Transverse colon (tissue), 4 donors: ENCODE results near the gene SLC16A3. TPM values are rescaled to one million over a fixed set of nuclear protein-coding genes. Genes with fewer than 3 reads are reported as not detected.

Source experiments
- DNase-seq: peaks from one replicate; pipeline ENCODE4 v3.0.0-alpha.2; 2019
- H3K27ac ChIP-seq, 4 donors: fragments of 200-600 bp; sonication (generic); 2 replicates each; pipeline ENCODE4 v1.5.1; 2016 to 2018; ENCODE audit warnings: inconsistent platforms in 4 of 4
- H3K27me3 ChIP-seq: fragments of 200-600 bp; sonication (generic); 2 replicates; pipeline ENCODE4 v1.5.1; 2017; ENCODE audit warnings: inconsistent platforms
- H3K36me3 ChIP-seq, 4 donors: fragments of 200-600 bp; sonication (generic); 2 replicates each; pipeline ENCODE4 v1.5.1; 2017 to 2019; ENCODE audit warnings: inconsistent platforms in 4 of 4
- H3K4me1 ChIP-seq, 4 donors: fragments of 200-600 bp; sonication (generic); 2 replicates each; pipeline ENCODE4 v1.5.1; 2017 to 2020; ENCODE audit warnings: inconsistent platforms in 4 of 4
- H3K4me3 ChIP-seq, 4 donors: fragments of 200-600 bp; sonication (generic); 1 replicate in 1 of 4; 2 replicates in 3 of 4; pipeline versions ENCODE4 v1.5.1 to v1.6.1; 2017 to 2019; ENCODE audit warnings: inconsistent platforms in 4 of 4
- H3K9me3 ChIP-seq, 2 donors: fragments of 200-600 bp; sonication (generic); 2 replicates each; pipeline ENCODE4 v1.5.1; 2017 to 2019; ENCODE audit warnings: inconsistent platforms in 2 of 2
- CTCF ChIP-seq, 5 experiments: fragments of 200-600 bp in 3 of 5; fragments of 450-650 bp in 2 of 5; sonication (generic) in 3 of 5; IDR thresholded peaks; 1 replicate in 2 of 5; 2 replicates in 3 of 5; pipeline ENCODE4 v1.5.1; 2016 to 2017; ENCODE audit warnings: antibody characterized with exemption in 5 of 5, inconsistent platforms in 3 of 5, mild to moderate bottlenecking in 2 of 5, moderate library complexity in 1 of 5
- EP300 ChIP-seq: sonication (generic); formaldehyde crosslinking; IDR thresholded peaks from one replicate; pipeline ENCODE4 v1.6.1; 2017; ENCODE audit warnings: antibody characterized with exemption, low read depth
- POLR2A ChIP-seq: fragments of 450-650 bp; IDR thresholded peaks from one replicate; pipeline ENCODE4 v1.6.1; 2016; ENCODE audit warnings: antibody characterized with exemption, mild to moderate bottlenecking, moderate library complexity
- POLR2AphosphoS5 ChIP-seq, 3 donors: sonication (generic); formaldehyde crosslinking; IDR thresholded peaks; one replicate each; pipeline ENCODE4 v1.6.1; 2016; ENCODE audit warnings: antibody characterized with exemption in 3 of 3
- WGBS, 2 donors: methylation state at CpG; one replicate each; pipeline ENCODE4 v1.1.5; 2018; ENCODE audit warnings: low coverage in 1 of 2; 5-methylcytosine and 5-hydroxymethylcytosine counted together
- in situ Hi-C, 4 donors: fragments of 200-750 bp; cut with MboI; loops; one replicate each; pipeline versions ENCODE4 v1.15.0 to v1.15.1; 2017; ENCODE audit warnings: low sequenced_read_pairs in 3 of 4, low pct_ligation_motif_present in 1 of 4, low pct_unique_long_range_greater_than_20kb in 1 of 4
- intact Hi-C: fragments of 100-400 bp; cut with DNase I; formaldehyde crosslinking; loops from one replicate; pipeline ENCODE4 v1.15.1; 2023; ENCODE audit warnings: low total_unique reads
- total RNA-seq, 4 donors: library from RNA; depleted of rRNA; stranded (reverse); fragments of >200 nt; gene quantifications; one replicate each; pipeline ENCODE4 v1.1.0, GENCODE V29; 2016

Gene SLC16A3
- total RNA-seq, 4 donors from 2014 or later = 11.5 to 105 (median 48.9) TPM

GRCh38 chr17:82214012-82214628 is 14.7 kb upstream of the SLC16A3 start:
- no peak for DNase-seq
- Histone ChIP-seq H3K9me3 (no peaks in the 10 kb centered on the region), H3K4me1 (peaks cover 27 to 42% (median 34%) of the 10 kb centered on the region in 4 donors), H3K27me3 (no peaks in the 10 kb centered on the region), H3K27ac (no peak overlapping the region), H3K4me3 (no peak overlapping the region), H3K36me3 (no peaks in the 10 kb centered on the region)
- in situ Hi-C loops (no loop called here), intact Hi-C loops (no loop called here)
- WGBS, 2 donors = 88% methylated on average over 10 of the region's 11 CpGs; no CpG with 5 or more reads in 1 of the 2 donors
- TF ChIP-seq EP300 (no peak), CTCF (IDR thresholded peaks at IDR 0.05) (no peak), POLR2A (no peak), POLR2AphosphoS5 (IDR thresholded peaks at IDR 0.05) (no peak)

- 67 to 78% methylated on average over 2 to 22 of the region's 25 CpGs for WGBS, 2 donors
- TF ChIP-seq POLR2AphosphoS5 (IDR thresholded peaks at IDR 0.05) = no peak
- TF ChIP-seq EP300 = no peak
- no peak for TF ChIP-seq CTCF (IDR thresholded peaks at IDR 0.05)
- TF ChIP-seq POLR2A = no peak
- H3K27ac ChIP-seq = peak overlapping the region; percentile 73 to 80 (median 77)
- H3K9me3 ChIP-seq = no peaks in the 10 kb centered on the region
- in situ Hi-C loops = no loop called here
- H3K27me3 ChIP-seq = no peaks in the 10 kb centered on the region
- H3K36me3 ChIP-seq = no peaks in the 10 kb centered on the region
- no peak for DNase-seq
- H3K4me3 ChIP-seq = no peak overlapping the region
- peaks cover 27 to 42% (median 34%) of the 10 kb centered on the region in 4 donors for H3K4me1 ChIP-seq
- intact Hi-C loops = no loop called here
Measured at GRCh38 chr17:82215095-82215971, 13.5 kb upstream of the SLC16A3 start.

- DNase-seq = no peak
- H3K36me3 ChIP-seq = no peaks in the 10 kb centered on the region
- no peaks in the 10 kb centered on the region for H3K27me3 ChIP-seq
- intact Hi-C loops (no loop called here), in situ Hi-C loops (no loop called here)
- H3K4me3 ChIP-seq = no peak overlapping the region
- 90% methylated on average over 12 of the region's 12 CpGs; no CpG with 5 or more reads in 1 of the 2 donors for WGBS, 2 donors
- TF ChIP-seq EP300 (no peak), CTCF (IDR thresholded peaks at IDR 0.05) (no peak), POLR2A (no peak), POLR2AphosphoS5 (IDR thresholded peaks at IDR 0.05) (no peak)
- H3K27ac ChIP-seq = peak overlapping the region; percentile 73 to 80 (median 77)
- H3K4me1 ChIP-seq = peaks cover 27 to 42% (median 34%) of the 10 kb centered on the region in 4 donors
- H3K9me3 ChIP-seq = no peaks in the 10 kb centered on the region
Measured at GRCh38 chr17:82215972-82216300, 12.9 kb upstream of the SLC16A3 start.

GRCh38 chr17:82216301-82217119 is 12.3 kb upstream of the SLC16A3 start:
- H3K27ac ChIP-seq = peak overlapping the region; percentile 73 to 80 (median 77)
- H3K36me3 ChIP-seq = no peaks in the 10 kb centered on the region
- intact Hi-C loops (no loop called here), in situ Hi-C loops (no loop called here)
- no peak for TF ChIP-seq CTCF (IDR thresholded peaks at IDR 0.05)
- TF ChIP-seq POLR2A = peak; percentile 36
- peak in 2 of 3 donors; percentile 26 to 32 for TF ChIP-seq POLR2AphosphoS5 (IDR thresholded peaks at IDR 0.05)
- no peaks in the 10 kb centered on the region for H3K9me3 ChIP-seq
- H3K4me1 ChIP-seq = peaks cover 27 to 40% (median 32%) of the 10 kb centered on the region in 4 donors
- 30% methylated on average over 15 of the region's 17 CpGs; no CpG with 5 or more reads in 1 of the 2 donors for WGBS, 2 donors
- H3K27me3 ChIP-seq = no peaks in the 10 kb centered on the region
- DNase-seq = peak; percentile 85
- no peak overlapping the region for H3K4me3 ChIP-seq
